HepG2 (cell line): Measurements from ENCODE around the gene ACOX3. TPM values are rescaled to one million over a fixed set of nuclear protein-coding genes. Genes with fewer than 3 reads are reported as not detected.

Experiments
- ATAC-seq: fragments of 200-7000 bp; cut with Tn5 transposase; 3 replicates; pipeline ENCODE4 v1.9.1; 2020; ENCODE audit warnings: mild to moderate bottlenecking, moderate library complexity
- BruUV-seq: library from RNA; stranded (reverse); fragments of 400-500 nt; replicated peaks from 2 replicates; lab custom pipeline; 2021; lab: Mats Ljungman, UMichigan
- CTCF ChIA-PET: fragments of 300-600 bp; formaldehyde crosslinking; extraction: SDS; loops from one replicate; lab custom pipeline; 2021; ENCODE audit warnings: low total read pairs, inconsistent platforms, low intra/inter-chr PET ratio; lab: Yijun Ruan, JAX
- POLR2A ChIA-PET: fragments of 350-600 bp; sonication (Branson Sonifier 250); formaldehyde crosslinking; loops from one replicate; lab custom pipeline; 2020; ENCODE audit warnings: antibody characterized with exemption, inconsistent platforms; lab: Yijun Ruan, JAX
- DNase-seq: peaks from one replicate; pipeline ENCODE4 v3.0.0-alpha.2; 2015; ENCODE audit warnings: low spot score
- FAIRE-seq: peaks from 3 replicates; lab custom pipeline; 2011; peaks lifted over from hg19 to GRCh38; lab: Jason Lieb, UNC
- H2AFZ ChIP-seq: one replicate; pipeline ENCODE4 v1.6.1; 2011; ENCODE audit warnings: low read length, inconsistent platforms
- H3K27ac ChIP-seq: fragments of 300-600 bp; 3 replicates; pipeline ENCODE4 v1.8.0; 2011; ENCODE audit warnings: mixed run types, mild to moderate bottlenecking, mixed read lengths, low read length, inconsistent platforms; ENCODE audit not compliant: insufficient read depth; ENCODE audit errors: extremely low read length
- H3K27me3 ChIP-seq, 2 experiments: fragments of 200-600 bp in 1 of 2; 2 replicates in 1 of 2; 3 replicates in 1 of 2; pipeline versions ENCODE4 v1.6.0 to v1.8.0; 2011; ENCODE audit warnings: low read length in 2 of 2, mild to moderate bottlenecking in 2 of 2, moderate library complexity in 2 of 2, inconsistent platforms in 1 of 2; ENCODE audit not compliant: insufficient read depth in 2 of 2, control insufficient read depth in 1 of 2
- H3K36me3 ChIP-seq, 2 experiments: fragments of 200-600 bp in 1 of 2; replicated peaks in 1 of 2; 2 replicates in 1 of 2; 3 replicates in 1 of 2; pipeline versions ENCODE4 v1.5.1 to v1.8.0; 2011; ENCODE audit warnings: low read length in 2 of 2, inconsistent platforms in 1 of 2; ENCODE audit not compliant: insufficient read depth in 2 of 2, control insufficient read depth in 1 of 2
- H3K4me1 ChIP-seq: 2 replicates; pipeline ENCODE4 v1.5.1; 2012; ENCODE audit warnings: low read length, inconsistent platforms; ENCODE audit not compliant: insufficient read depth
- H3K4me2 ChIP-seq: 2 replicates; pipeline ENCODE4 v1.6.0; 2011; ENCODE audit warnings: low read depth, low read length, inconsistent platforms
- H3K4me3 ChIP-seq, 3 experiments: fragments of 200-600 bp in 1 of 3; sonication (generic), shearing (Covaris generic) in 1 of 3; replicated peaks in 1 of 3; 2 replicates each; pipeline ENCODE4 v1.5.1; 2011 to 2016; ENCODE audit warnings: low read length in 3 of 3, inconsistent platforms in 2 of 3, low read depth in 2 of 3, mild to moderate bottlenecking in 2 of 3, control low read depth in 1 of 3, mixed read lengths in 1 of 3; ENCODE audit not compliant: insufficient read depth in 1 of 3
- H3K79me2 ChIP-seq: one replicate; pipeline ENCODE4 v1.6.1; 2011; ENCODE audit warnings: low read length, inconsistent platforms; ENCODE audit not compliant: insufficient read depth
- H3K9ac ChIP-seq: 2 replicates; pipeline ENCODE4 v1.6.0; 2011; ENCODE audit warnings: mild to moderate bottlenecking, low read depth, low read length, inconsistent platforms; ENCODE audit not compliant: insufficient read depth
- H3K9me3 ChIP-seq: 2 replicates; pipeline ENCODE4 v1.5.1; 2012; ENCODE audit warnings: mild to moderate bottlenecking, low read length
- H4K20me1 ChIP-seq: 2 replicates; pipeline ENCODE4 v1.6.0; 2011; ENCODE audit warnings: inconsistent platforms, mild to moderate bottlenecking, low read length, moderate library complexity; ENCODE audit not compliant: insufficient read depth
- NCOR1 ChIP-seq: fragments of 200-600 bp; sonication (generic); IDR thresholded peaks from 2 replicates; pipeline ENCODE4 v1.7.0; 2017; ENCODE audit warnings: antibody characterized with exemption, low read length, borderline replicate concordance
- ZFP1 ChIP-seq: IDR thresholded peaks from 2 replicates; pipeline ENCODE4 v1.6.1; 2016
- WGBS: methylation state at CpG from one replicate; pipeline ENCODE4 v1.1.6; 2017; ENCODE audit warnings: low lambda C conversion rate; 5-methylcytosine and 5-hydroxymethylcytosine counted together
- in situ Hi-C: cut with HindIII; loops from 2 replicates; pipeline ENCODE4 v1.10.0; 2017; ENCODE audit warnings: low pct_unique_long_range_greater_than_20kb; ENCODE audit not compliant: extremely low pct_ligation_motif_present
- intact Hi-C: fragments of 100-400 bp; cut with micrococcal nuclease; formaldehyde crosslinking; loops from one replicate; pipeline ENCODE4 v1.10.0; 2022; ENCODE audit not compliant: unreplicated experiment
- polyA plus RNA-seq, 8 experiments: library from polyadenylated mRNA; depleted of rRNA in 3 of 8; stranded (reverse) in 7 of 8; unstranded in 1 of 8; fragments of >200 nt; fragmentation: Illumina TruSeq in 4 of 8; extraction: Trizol in 4 of 8; gene quantifications; 2 replicates each; pipeline versions ENCODE4 v1.2.1 to v1.2.3, GENCODE V29; 2011 to 2016; ENCODE audit warnings: low read depth in 4 of 8, missing spikeins in 1 of 8, mixed read lengths in 1 of 8; ENCODE audit not compliant: insufficient read depth in 1 of 8
- total RNA-seq, 5 experiments: library from RNA; depleted of rRNA; stranded (reverse); fragments of >200 nt; fragmentation: Illumina TruSeq; extraction: Trizol; gene quantifications; 2 replicates each; pipeline ENCODE4 v1.2.3, GENCODE V29; 2016; ENCODE audit warnings: low read depth in 1 of 5
- TF ChIP-seq, protein P1 (sequence below): sonication (generic); formaldehyde crosslinking; IDR thresholded peaks from 2 replicates; pipeline ENCODE4 v1.5.0; 2020; ENCODE audit warnings: missing genetic modification reagents, mild to moderate bottlenecking, borderline replicate concordance
- TF ChIP-seq, protein P2 (sequence below): IDR thresholded peaks from 2 replicates; pipeline ENCODE4 v1.6.1; 2016; ENCODE audit warnings: low read depth
- TF ChIP-seq, protein P3 (sequence below): IDR thresholded peaks from 2 replicates; pipeline ENCODE4 v1.6.1; 2016; ENCODE audit warnings: missing compliant biosample characterization, missing genetic modification reagents, borderline replicate concordance
- TF ChIP-seq, protein P4 (sequence below): sonication (generic); formaldehyde crosslinking; IDR thresholded peaks from 2 replicates; pipeline ENCODE4 v1.5.1; 2020; ENCODE audit warnings: missing genetic modification reagents, mild to moderate bottlenecking, borderline replicate concordance
- TF ChIP-seq, protein P5 (sequence below): sonication (generic); formaldehyde crosslinking; IDR thresholded peaks from 2 replicates; pipeline ENCODE4 v1.4.0; 2020; ENCODE audit warnings: missing genetic modification reagents
- TF ChIP-seq, protein P6 (sequence below): sonication (generic); formaldehyde crosslinking; IDR thresholded peaks from 2 replicates; pipeline ENCODE4 v1.4.0; 2020; ENCODE audit warnings: missing genetic modification reagents

Gene ACOX3
- total and polyA plus RNA-seq, 2 of the 13 experiments (the other 11 are each of a cell fraction or from before 2014, with no cell fraction given): 4.2 to 17.8 TPM

DNA sequence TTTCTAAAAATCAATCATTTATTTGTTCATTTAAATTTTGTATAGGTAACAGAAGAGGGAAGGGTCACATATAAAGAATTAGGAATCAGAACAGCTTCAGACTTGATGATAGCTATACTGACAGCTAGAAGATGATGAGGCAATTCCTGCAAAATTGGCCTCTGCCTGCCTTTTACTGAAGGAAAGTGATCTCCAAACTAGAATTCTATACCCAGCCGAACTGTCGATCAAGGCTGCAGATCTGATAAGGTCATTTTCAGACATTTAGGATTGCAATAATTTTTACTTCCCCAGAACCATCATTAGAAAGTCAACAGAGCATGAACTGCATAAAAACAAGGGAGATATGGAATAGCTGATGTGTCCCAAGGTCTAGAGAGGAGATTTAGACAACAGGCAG, 104.7 kb downstream of the ACOX3 start:
- POLR2A ChIA-PET: no interaction called here
- Histone ChIP-seq H3K27me3 (peaks cover 0 to 17% of the 10 kb centered on the region in 2 experiments; a peak in 3 of 5 replicates), H3K9ac (no peak overlapping the region), H3K27ac (no peak overlapping the region), H3K4me3 (no peak overlapping the region), H3K4me2 (no peak overlapping the region), H2AFZ (no peak overlapping the region), H3K36me3 (no peaks in the 10 kb centered on the region), H4K20me1 (no peaks in the 10 kb centered on the region), H3K79me2 (no peaks in the 10 kb centered on the region), H3K4me1 (peaks cover 23% of the 10 kb centered on the region), H3K9me3 (peaks cover 5% of the 10 kb centered on the region; the same call in 1 of the 2 replicates)
- in situ Hi-C loops: no loop called here
- no TSS peak for BruUV-seq
- FAIRE-seq (no peak), DNase-seq (no peak), ATAC-seq (no peak)
- WGBS: 78% methylated on average over 2 of the region's 2 CpGs
- intact Hi-C loops: no loop called here
- CTCF ChIA-PET: no interaction called here
- TF ChIP-seq ZFP1: peak; percentile 83; the same call in 1 of the 2 replicates
- TF ChIP-seq, protein P1, sequence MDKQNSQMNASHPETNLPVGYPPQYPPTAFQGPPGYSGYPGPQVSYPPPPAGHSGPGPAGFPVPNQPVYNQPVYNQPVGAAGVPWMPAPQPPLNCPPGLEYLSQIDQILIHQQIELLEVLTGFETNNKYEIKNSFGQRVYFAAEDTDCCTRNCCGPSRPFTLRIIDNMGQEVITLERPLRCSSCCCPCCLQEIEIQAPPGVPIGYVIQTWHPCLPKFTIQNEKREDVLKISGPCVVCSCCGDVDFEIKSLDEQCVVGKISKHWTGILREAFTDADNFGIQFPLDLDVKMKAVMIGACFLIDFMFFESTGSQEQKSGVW (CRISPR knock-in tag): no peak
- TF ChIP-seq, protein P2, sequence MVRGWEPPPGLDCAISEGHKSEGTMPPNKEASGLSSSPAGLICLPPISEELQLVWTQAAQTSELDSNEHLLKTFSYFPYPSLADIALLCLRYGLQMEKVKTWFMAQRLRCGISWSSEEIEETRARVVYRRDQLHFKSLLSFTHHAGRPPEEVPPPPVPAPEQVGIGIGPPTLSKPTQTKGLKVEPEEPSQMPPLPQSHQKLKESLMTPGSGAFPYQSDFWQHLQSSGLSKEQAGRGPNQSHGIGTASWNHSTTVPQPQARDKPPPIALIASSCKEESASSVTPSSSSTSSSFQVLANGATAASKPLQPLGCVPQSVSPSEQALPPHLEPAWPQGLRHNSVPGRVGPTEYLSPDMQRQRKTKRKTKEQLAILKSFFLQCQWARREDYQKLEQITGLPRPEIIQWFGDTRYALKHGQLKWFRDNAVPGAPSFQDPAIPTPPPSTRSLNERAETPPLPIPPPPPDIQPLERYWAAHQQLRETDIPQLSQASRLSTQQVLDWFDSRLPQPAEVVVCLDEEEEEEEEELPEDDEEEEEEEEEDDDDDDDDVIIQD: no peak
- TF ChIP-seq, protein P3, sequence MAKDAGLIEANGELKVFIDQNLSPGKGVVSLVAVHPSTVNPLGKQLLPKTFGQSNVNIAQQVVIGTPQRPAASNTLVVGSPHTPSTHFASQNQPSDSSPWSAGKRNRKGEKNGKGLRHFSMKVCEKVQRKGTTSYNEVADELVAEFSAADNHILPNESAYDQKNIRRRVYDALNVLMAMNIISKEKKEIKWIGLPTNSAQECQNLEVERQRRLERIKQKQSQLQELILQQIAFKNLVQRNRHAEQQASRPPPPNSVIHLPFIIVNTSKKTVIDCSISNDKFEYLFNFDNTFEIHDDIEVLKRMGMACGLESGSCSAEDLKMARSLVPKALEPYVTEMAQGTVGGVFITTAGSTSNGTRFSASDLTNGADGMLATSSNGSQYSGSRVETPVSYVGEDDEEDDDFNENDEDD (CRISPR knock-in tag): no peak
- TF ChIP-seq, protein P4, sequence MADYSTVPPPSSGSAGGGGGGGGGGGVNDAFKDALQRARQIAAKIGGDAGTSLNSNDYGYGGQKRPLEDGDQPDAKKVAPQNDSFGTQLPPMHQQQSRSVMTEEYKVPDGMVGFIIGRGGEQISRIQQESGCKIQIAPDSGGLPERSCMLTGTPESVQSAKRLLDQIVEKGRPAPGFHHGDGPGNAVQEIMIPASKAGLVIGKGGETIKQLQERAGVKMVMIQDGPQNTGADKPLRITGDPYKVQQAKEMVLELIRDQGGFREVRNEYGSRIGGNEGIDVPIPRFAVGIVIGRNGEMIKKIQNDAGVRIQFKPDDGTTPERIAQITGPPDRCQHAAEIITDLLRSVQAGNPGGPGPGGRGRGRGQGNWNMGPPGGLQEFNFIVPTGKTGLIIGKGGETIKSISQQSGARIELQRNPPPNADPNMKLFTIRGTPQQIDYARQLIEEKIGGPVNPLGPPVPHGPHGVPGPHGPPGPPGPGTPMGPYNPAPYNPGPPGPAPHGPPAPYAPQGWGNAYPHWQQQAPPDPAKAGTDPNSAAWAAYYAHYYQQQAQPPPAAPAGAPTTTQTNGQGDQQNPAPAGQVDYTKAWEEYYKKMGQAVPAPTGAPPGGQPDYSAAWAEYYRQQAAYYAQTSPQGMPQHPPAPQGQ: no peak
- TF ChIP-seq, protein P5, sequence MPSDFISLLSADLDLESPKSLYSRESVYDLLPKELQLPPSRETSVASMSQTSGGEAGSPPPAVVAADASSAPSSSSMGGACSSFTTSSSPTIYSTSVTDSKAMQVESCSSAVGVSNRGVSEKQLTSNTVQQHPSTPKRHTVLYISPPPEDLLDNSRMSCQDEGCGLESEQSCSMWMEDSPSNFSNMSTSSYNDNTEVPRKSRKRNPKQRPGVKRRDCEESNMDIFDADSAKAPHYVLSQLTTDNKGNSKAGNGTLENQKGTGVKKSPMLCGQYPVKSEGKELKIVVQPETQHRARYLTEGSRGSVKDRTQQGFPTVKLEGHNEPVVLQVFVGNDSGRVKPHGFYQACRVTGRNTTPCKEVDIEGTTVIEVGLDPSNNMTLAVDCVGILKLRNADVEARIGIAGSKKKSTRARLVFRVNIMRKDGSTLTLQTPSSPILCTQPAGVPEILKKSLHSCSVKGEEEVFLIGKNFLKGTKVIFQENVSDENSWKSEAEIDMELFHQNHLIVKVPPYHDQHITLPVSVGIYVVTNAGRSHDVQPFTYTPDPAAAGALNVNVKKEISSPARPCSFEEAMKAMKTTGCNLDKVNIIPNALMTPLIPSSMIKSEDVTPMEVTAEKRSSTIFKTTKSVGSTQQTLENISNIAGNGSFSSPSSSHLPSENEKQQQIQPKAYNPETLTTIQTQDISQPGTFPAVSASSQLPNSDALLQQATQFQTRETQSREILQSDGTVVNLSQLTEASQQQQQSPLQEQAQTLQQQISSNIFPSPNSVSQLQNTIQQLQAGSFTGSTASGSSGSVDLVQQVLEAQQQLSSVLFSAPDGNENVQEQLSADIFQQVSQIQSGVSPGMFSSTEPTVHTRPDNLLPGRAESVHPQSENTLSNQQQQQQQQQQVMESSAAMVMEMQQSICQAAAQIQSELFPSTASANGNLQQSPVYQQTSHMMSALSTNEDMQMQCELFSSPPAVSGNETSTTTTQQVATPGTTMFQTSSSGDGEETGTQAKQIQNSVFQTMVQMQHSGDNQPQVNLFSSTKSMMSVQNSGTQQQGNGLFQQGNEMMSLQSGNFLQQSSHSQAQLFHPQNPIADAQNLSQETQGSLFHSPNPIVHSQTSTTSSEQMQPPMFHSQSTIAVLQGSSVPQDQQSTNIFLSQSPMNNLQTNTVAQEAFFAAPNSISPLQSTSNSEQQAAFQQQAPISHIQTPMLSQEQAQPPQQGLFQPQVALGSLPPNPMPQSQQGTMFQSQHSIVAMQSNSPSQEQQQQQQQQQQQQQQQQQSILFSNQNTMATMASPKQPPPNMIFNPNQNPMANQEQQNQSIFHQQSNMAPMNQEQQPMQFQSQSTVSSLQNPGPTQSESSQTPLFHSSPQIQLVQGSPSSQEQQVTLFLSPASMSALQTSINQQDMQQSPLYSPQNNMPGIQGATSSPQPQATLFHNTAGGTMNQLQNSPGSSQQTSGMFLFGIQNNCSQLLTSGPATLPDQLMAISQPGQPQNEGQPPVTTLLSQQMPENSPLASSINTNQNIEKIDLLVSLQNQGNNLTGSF (CRISPR knock-in tag): no peak
- no peak for TF ChIP-seq NCOR1
- TF ChIP-seq, protein P6, sequence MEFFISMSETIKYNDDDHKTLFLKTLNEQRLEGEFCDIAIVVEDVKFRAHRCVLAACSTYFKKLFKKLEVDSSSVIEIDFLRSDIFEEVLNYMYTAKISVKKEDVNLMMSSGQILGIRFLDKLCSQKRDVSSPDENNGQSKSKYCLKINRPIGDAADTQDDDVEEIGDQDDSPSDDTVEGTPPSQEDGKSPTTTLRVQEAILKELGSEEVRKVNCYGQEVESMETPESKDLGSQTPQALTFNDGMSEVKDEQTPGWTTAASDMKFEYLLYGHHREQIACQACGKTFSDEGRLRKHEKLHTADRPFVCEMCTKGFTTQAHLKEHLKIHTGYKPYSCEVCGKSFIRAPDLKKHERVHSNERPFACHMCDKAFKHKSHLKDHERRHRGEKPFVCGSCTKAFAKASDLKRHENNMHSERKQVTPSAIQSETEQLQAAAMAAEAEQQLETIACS: no peak
